Gastrocnemius medialis (tissue), 4 donors: ENCODE results near the gene SPDYA. TPM values are rescaled to one million over a fixed set of nuclear protein-coding genes. Genes with fewer than 3 reads are reported as not detected.
A peak's percentile ranks its signal among the peaks of the same experiment; 100 is the strongest.

Experiments used
- ATAC-seq, 2 donors: fragments of 150-250 bp; one replicate each; pipeline ENCODE4 v1.9.1; 2016
- DNase-seq, 2 donors: peaks; one replicate each; pipeline ENCODE4 v3.0.0-alpha.2; 2019
- H3K27ac ChIP-seq, 4 donors: fragments of 200-600 bp; sonication (generic); 1 replicate in 1 of 4; 2 replicates in 3 of 4; pipeline ENCODE4 v1.5.1; 2016 to 2018; ENCODE audit warnings: mild to moderate bottlenecking in 2 of 4, moderate library complexity in 1 of 4
- H3K27me3 ChIP-seq, 3 donors: fragments of 200-600 bp; sonication (generic) in 2 of 3; 1 replicate in 1 of 3; 2 replicates in 2 of 3; pipeline versions ENCODE4 v1.5.1 to v1.6.0; 2016 to 2019; ENCODE audit warnings: mild to moderate bottlenecking in 1 of 3, moderate library complexity in 1 of 3
- H3K36me3 ChIP-seq, 2 donors: fragments of 200-600 bp; sonication (generic) in 1 of 2; one replicate each; pipeline ENCODE4 v1.5.1; 2017 to 2018
- H3K4me1 ChIP-seq, 2 donors: fragments of 200-600 bp; sonication (generic) in 1 of 2; one replicate each; pipeline ENCODE4 v1.5.1; 2016 to 2017; ENCODE audit warnings: mild to moderate bottlenecking in 2 of 2
- H3K4me3 ChIP-seq, 4 donors: fragments of 200-600 bp; sonication (generic) in 3 of 4; 1 replicate in 1 of 4; 2 replicates in 3 of 4; pipeline ENCODE4 v1.5.1; 2016 to 2019; ENCODE audit warnings: mild to moderate bottlenecking in 2 of 4
- H3K9me3 ChIP-seq, 3 donors: fragments of 200-600 bp; sonication (generic) in 2 of 3; 1 replicate in 1 of 3; 2 replicates in 2 of 3; pipeline ENCODE4 v1.5.1; 2016 to 2019
- POLR2A ChIP-seq, 2 donors: fragments of 450-650 bp; IDR thresholded peaks; one replicate each; pipeline ENCODE4 v1.6.1; 2017; ENCODE audit warnings: antibody characterized with exemption in 2 of 2, mild to moderate bottlenecking in 2 of 2, moderate library complexity in 2 of 2
- in situ Hi-C, 4 donors: fragments of 200-750 bp; cut with MboI; loops; one replicate each; pipeline versions ENCODE4 v1.15.0 to v1.8.0; 2017; ENCODE audit warnings: low sequenced_read_pairs in 4 of 4
- intact Hi-C: fragments of 100-400 bp; cut with DNase I; formaldehyde crosslinking; loops from one replicate; pipeline ENCODE4 v1.15.1; 2023; ENCODE audit warnings: low total_unique reads
- total RNA-seq, 4 donors: library from RNA; depleted of rRNA; stranded (reverse); fragments of >200 nt; gene quantifications; one replicate each; pipeline versions ENCODE4 v1.1.0 to v1.2.3, GENCODE V29; 2016
- TF ChIP-seq, protein P1 (sequence below), 5 experiments: fragments of 450-650 bp in 3 of 5; fragments of 200-600 bp in 2 of 5; sonication (generic) in 2 of 5; IDR thresholded peaks in 4 of 5; conservative IDR thresholded peaks in 1 of 5; 1 replicate in 4 of 5; 2 replicates in 1 of 5; pipeline ENCODE4 v1.5.1; 2016 to 2019; ENCODE audit warnings: antibody characterized with exemption in 5 of 5, mild to moderate bottlenecking in 3 of 5, moderate library complexity in 3 of 5

The SPDYA gene
- total RNA-seq, 4 donors from 2014 or later = 0.31 TPM; not detected in 3

DNA sequence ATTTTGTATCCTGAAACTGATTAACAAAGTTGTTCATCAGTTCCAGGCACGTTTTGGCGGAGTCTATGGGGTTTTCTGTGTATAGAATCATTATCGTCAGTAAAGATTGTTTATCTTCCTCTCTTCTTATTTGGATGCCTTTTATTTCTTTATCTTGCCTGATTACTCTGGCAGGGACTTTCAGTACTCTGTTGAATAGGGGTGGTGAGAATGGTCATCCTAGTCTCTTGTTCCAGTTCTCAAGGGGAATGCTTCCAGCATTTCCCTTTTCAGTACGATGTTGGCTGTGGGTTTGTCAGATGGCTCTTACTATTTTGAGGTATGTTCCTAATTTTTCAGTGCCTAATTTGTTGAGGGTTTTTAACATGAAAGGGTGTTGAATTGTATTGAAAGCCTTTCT lies 14.0 kb upstream of the SPDYA start:
- ATAC-seq (no peak), DNase-seq (no peak)
- H3K36me3 ChIP-seq = peaks cover 0 to 59% of the 10 kb centered on the region in 2 donors
- H3K27ac ChIP-seq = peak overlapping the region in 1 of 4 donors; percentile 24
- no peaks in the 10 kb centered on the region for H3K27me3 ChIP-seq
- H3K4me3 ChIP-seq = no peak overlapping the region
- TF ChIP-seq POLR2A (IDR thresholded peaks at IDR 0.05) = no peak
- TF ChIP-seq, protein P1, sequence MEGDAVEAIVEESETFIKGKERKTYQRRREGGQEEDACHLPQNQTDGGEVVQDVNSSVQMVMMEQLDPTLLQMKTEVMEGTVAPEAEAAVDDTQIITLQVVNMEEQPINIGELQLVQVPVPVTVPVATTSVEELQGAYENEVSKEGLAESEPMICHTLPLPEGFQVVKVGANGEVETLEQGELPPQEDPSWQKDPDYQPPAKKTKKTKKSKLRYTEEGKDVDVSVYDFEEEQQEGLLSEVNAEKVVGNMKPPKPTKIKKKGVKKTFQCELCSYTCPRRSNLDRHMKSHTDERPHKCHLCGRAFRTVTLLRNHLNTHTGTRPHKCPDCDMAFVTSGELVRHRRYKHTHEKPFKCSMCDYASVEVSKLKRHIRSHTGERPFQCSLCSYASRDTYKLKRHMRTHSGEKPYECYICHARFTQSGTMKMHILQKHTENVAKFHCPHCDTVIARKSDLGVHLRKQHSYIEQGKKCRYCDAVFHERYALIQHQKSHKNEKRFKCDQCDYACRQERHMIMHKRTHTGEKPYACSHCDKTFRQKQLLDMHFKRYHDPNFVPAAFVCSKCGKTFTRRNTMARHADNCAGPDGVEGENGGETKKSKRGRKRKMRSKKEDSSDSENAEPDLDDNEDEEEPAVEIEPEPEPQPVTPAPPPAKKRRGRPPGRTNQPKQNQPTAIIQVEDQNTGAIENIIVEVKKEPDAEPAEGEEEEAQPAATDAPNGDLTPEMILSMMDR (IDR thresholded peaks at IDR 0.05 in 4 of 5, conservative IDR thresholded peaks at IDR 0.05 in 1 of 5) = no peak
- intact Hi-C loops (no loop called here), in situ Hi-C loops (no loop called here)
- H3K4me1 ChIP-seq = peaks cover 0 to 5% of the 10 kb centered on the region in 2 donors
- no peaks in the 10 kb centered on the region for H3K9me3 ChIP-seq

DNA sequence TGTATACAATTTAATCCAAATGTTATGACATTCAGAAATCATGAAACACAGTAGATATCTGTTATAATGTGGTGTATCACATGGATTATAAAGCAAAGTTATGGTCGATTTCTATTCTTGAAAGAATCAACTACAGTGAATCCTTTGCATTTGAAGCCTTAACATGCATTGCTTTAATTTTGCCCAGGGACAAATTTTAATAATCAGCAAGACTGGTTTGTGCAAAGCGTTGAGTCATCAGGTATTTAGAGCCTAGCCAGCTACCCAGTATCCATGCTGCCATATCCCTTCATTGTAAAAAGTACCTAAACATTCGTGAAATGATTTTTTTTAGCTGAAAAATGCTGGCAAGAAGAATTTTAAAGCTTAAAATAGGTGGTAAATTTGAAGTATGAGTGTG lies 8.9 kb upstream of the SPDYA start:
- ATAC-seq (peak in 1 of 2 donors; percentile 41), DNase-seq (no peak)
- no peaks in the 10 kb centered on the region for H3K9me3 ChIP-seq
- no peak overlapping the region for H3K4me3 ChIP-seq
- peaks cover 0 to 25% of the 10 kb centered on the region in 2 donors for H3K36me3 ChIP-seq
- H3K27me3 ChIP-seq = no peaks in the 10 kb centered on the region
- intact Hi-C loops = no loop called here
- in situ Hi-C loops = loop anchor here in 3 of 4 donors (25.0 kb wide), 1 partner anchor 386 kb away; no protein-coding TSS in a partner anchor
- peaks cover 5 to 12% of the 10 kb centered on the region in 2 donors for H3K4me1 ChIP-seq
- H3K27ac ChIP-seq = no peak overlapping the region
- TF ChIP-seq, protein P1 (IDR thresholded peaks at IDR 0.05 in 4 of 5, conservative IDR thresholded peaks at IDR 0.05 in 1 of 5) = no peak
- no peak for TF ChIP-seq POLR2A (IDR thresholded peaks at IDR 0.05)

DNA sequence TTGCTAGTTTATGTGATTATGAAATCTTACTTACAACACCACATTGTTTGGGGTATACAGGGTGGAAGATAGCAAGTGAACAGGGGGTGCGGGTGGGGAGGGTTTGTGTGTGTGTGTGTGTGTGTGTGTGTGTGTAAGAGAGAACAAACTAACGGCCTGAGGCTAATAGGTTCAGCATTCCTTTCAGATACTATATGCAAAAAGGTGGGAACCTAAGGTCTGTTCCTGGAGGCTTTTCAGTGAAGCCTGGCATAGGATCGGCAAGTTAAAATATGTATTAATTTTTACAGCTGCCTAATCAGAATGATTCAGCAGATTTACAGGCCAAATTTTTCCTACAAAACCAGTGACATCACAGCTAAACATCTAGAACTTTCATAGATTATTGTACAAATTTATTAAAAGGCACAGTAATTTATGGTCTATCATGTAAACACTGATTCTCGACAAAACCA lies 7.6 kb upstream of the SPDYA start:
- in situ Hi-C loops = loop anchor here in 3 of 4 donors (25.0 kb wide), 1 partner anchor 384 kb away; no protein-coding TSS in a partner anchor
- ATAC-seq (no peak), DNase-seq (no peak)
- H3K36me3 ChIP-seq = peaks cover 0 to 20% of the 10 kb centered on the region in 2 donors
- no peak overlapping the region for H3K4me3 ChIP-seq
- H3K27me3 ChIP-seq = no peaks in the 10 kb centered on the region
- no peak for TF ChIP-seq POLR2A (IDR thresholded peaks at IDR 0.05)
- TF ChIP-seq, protein P1 (IDR thresholded peaks at IDR 0.05 in 4 of 5, conservative IDR thresholded peaks at IDR 0.05 in 1 of 5) = no peak
- peak overlapping the region in 1 of 4 donors; percentile 9 for H3K27ac ChIP-seq
- no peaks in the 10 kb centered on the region for H3K9me3 ChIP-seq
- H3K4me1 ChIP-seq = peaks cover 5 to 10% of the 10 kb centered on the region in 2 donors
- intact Hi-C loops = no loop called here

DNA sequence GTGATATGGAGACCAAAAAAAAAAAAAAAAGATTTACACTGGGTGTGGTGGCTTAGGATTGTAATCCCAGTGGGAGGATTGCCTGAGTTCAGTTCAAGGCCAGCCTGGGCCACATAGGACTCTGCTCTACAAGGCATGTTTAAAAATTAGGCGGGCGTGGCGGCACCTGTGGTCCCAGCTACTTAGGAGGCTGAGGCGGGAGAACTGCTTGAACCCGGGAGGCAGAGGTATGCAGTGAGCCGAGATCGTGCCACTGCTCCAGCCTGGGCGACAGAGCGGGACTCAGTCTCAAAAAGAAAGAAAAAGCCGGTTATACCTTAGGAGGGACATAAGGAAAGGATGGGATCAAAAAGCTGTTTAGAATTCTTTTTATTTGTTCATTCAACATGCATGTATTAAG lies 707 bp upstream of the SPDYA start:
- no peak for DNase-seq
- Histone ChIP-seq H3K27me3 (no peaks in the 10 kb centered on the region), H3K9me3 (no peaks in the 10 kb centered on the region), H3K4me3 (peak overlapping the region; percentile 53 to 70 (median 59)), H3K4me1 (peaks cover 5 to 11% of the 10 kb centered on the region in 2 donors), H3K36me3 (peaks cover 0 to 8% of the 10 kb centered on the region in 2 donors), H3K27ac (no peak overlapping the region)
- intact Hi-C loops = loop anchor here (5.0 kb wide), 1 partner anchor 243 kb away; no protein-coding TSS in a partner anchor
- ATAC-seq = peak in 1 of 2 donors; percentile 4
- in situ Hi-C loops = loop anchor here in 3 of 4 donors (25.0 kb wide), 1 partner anchor 377 kb away; no protein-coding TSS in a partner anchor
- TF ChIP-seq, protein P1 (IDR thresholded peaks at IDR 0.05 in 4 of 5, conservative IDR thresholded peaks at IDR 0.05 in 1 of 5) = no peak
- TF ChIP-seq POLR2A (IDR thresholded peaks at IDR 0.05) = no peak
